H1 (cell line): ENCODE measurements around the gene S1PR3.

ENCODE experiments used
- CEBPB ChIP-seq: IDR thresholded peaks from 2 replicates; pipeline ENCODE4 v1.6.1; 2012; ENCODE audit warnings: low read depth, low read length
- CHD2 ChIP-seq: IDR thresholded peaks from 2 replicates; pipeline ENCODE4 v1.6.1; 2012; ENCODE audit warnings: low read length, improper control_type of control experiment
- EP300 ChIP-seq, 2 experiments: IDR thresholded peaks; 1 replicate in 1 of 2; 2 replicates in 1 of 2; pipeline ENCODE4 v1.6.1; 2011 to 2012; ENCODE audit warnings: low read depth in 2 of 2, low read length in 2 of 2, mild to moderate bottlenecking in 2 of 2, borderline replicate concordance in 1 of 2, inconsistent platforms in 1 of 2, moderate library complexity in 1 of 2
- EZH2 ChIP-seq: fragments of 200-600 bp; sonication (generic); IDR thresholded peaks from 2 replicates; pipeline ENCODE4 v1.7.1; 2012; ENCODE audit warnings: low read depth, mild to moderate bottlenecking, moderate library complexity, low read length, inconsistent platforms; ENCODE audit not compliant: severe bottlenecking
- FOSL1 ChIP-seq: IDR thresholded peaks from 2 replicates; pipeline ENCODE4 v1.6.1; 2011; ENCODE audit warnings: mild to moderate bottlenecking, low read depth, low read length, moderate library complexity; ENCODE audit not compliant: insufficient read depth
- POLR2A ChIP-seq, 2 experiments: IDR thresholded peaks; 1 replicate in 1 of 2; 2 replicates in 1 of 2; pipeline ENCODE4 v1.6.1; 2011; ENCODE audit warnings: low read depth in 2 of 2, low read length in 2 of 2, mild to moderate bottlenecking in 2 of 2; ENCODE audit errors: control extremely low read depth in 1 of 2
- POLR2AphosphoS5 ChIP-seq: IDR thresholded peaks from 2 replicates; pipeline ENCODE4 v1.6.1; 2011; ENCODE audit warnings: low read depth, low read length
- RAD21 ChIP-seq, 2 experiments: IDR thresholded peaks in 1 of 2; conservative IDR thresholded peaks in 1 of 2; 2 replicates each; pipeline ENCODE4 v1.6.1; 2011; ENCODE audit warnings: low read depth in 2 of 2, low read length in 2 of 2, improper control_type of control experiment in 1 of 2, inconsistent platforms in 1 of 2, mild to moderate bottlenecking in 1 of 2, moderate library complexity in 1 of 2
- SIN3A ChIP-seq, 2 experiments: IDR thresholded peaks in 1 of 2; conservative IDR thresholded peaks in 1 of 2; 2 replicates each; pipeline ENCODE4 v1.6.1; 2011 to 2012; ENCODE audit warnings: low read length in 2 of 2, improper control_type of control experiment in 1 of 2, low read depth in 1 of 2, mild to moderate bottlenecking in 1 of 2
- SP1 ChIP-seq: IDR thresholded peaks from 2 replicates; pipeline ENCODE4 v1.6.1; 2011; ENCODE audit warnings: low read depth, low read length
- SP4 ChIP-seq: IDR thresholded peaks from 2 replicates; pipeline ENCODE4 v1.6.1; 2012; ENCODE audit warnings: low read length, inconsistent platforms
- SRF ChIP-seq: IDR thresholded peaks from 2 replicates; pipeline ENCODE4 v1.6.1; 2011; ENCODE audit warnings: mild to moderate bottlenecking, low read depth, low read length, moderate library complexity
- SUZ12 ChIP-seq: fragments of 200-600 bp; sonication (generic); IDR thresholded peaks from 2 replicates; pipeline ENCODE4 v1.6.1; 2012; ENCODE audit warnings: mild to moderate bottlenecking, inconsistent platforms, low read length, moderate library complexity, mixed read lengths
- TF ChIP-seq, protein P1 (sequence below), 3 experiments: IDR thresholded peaks; 1 replicate in 2 of 3; 2 replicates in 1 of 3; pipeline versions ENCODE4 v1.5.1 to v1.6.1; 2011; ENCODE audit warnings: low read length in 3 of 3, mild to moderate bottlenecking in 3 of 3, inconsistent platforms in 2 of 3, low read depth in 1 of 3, moderate library complexity in 1 of 3; ENCODE audit not compliant: insufficient read depth in 1 of 3; ENCODE audit errors: control extremely low read depth in 1 of 3

DNA sequence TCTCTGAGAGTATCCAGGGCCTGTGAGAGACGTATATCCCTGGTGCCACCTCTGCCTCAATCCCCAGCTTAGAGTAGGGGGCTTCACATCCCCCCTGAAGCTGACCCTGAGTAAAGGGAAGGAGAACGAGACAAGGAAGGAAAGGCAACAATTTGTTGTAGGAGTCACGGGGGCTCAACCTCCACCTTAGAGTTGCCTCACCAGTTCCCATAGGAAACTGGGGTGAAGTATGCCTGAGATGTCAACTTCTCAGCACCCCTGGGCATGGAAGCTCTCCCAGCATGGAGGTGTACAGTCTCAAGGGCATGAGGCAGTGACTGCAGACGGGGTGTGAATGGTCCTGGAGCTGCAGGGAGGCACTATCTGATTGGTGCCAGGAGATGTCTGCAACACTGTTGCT lies 53.6 kb downstream of the S1PR3 start:
- TF ChIP-seq POLR2A (IDR thresholded peaks at IDR 0.05; ENCODE audit: control extremely low read depth in 1 of 2, low read depth in 2 of 2, low read length in 2 of 2) (no peak), SIN3A (conservative IDR thresholded peaks at IDR 0.05 in 1 of 2, IDR thresholded peaks at IDR 0.05 in 1 of 2; ENCODE audit: low read depth in 1 of 2, low read length in 2 of 2) (no peak), EP300 (IDR thresholded peaks at IDR 0.05; ENCODE audit: borderline replicate concordance in 1 of 2, low read depth in 2 of 2, low read length in 2 of 2) (no peak), CHD2 (no peak), EZH2 (no peak), FOSL1 (no peak), SRF (no peak), SP4 (no peak), POLR2AphosphoS5 (no peak), RAD21 (IDR thresholded peaks at IDR 0.05 in 1 of 2, conservative IDR thresholded peaks at IDR 0.05 in 1 of 2; ENCODE audit: low read depth in 2 of 2, low read length in 2 of 2) (no peak), CEBPB (no peak), SUZ12 (no peak), SP1 (no peak)
- TF ChIP-seq, protein P1, sequence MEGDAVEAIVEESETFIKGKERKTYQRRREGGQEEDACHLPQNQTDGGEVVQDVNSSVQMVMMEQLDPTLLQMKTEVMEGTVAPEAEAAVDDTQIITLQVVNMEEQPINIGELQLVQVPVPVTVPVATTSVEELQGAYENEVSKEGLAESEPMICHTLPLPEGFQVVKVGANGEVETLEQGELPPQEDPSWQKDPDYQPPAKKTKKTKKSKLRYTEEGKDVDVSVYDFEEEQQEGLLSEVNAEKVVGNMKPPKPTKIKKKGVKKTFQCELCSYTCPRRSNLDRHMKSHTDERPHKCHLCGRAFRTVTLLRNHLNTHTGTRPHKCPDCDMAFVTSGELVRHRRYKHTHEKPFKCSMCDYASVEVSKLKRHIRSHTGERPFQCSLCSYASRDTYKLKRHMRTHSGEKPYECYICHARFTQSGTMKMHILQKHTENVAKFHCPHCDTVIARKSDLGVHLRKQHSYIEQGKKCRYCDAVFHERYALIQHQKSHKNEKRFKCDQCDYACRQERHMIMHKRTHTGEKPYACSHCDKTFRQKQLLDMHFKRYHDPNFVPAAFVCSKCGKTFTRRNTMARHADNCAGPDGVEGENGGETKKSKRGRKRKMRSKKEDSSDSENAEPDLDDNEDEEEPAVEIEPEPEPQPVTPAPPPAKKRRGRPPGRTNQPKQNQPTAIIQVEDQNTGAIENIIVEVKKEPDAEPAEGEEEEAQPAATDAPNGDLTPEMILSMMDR (IDR thresholded peaks at IDR 0.05; ENCODE audit: control extremely low read depth in 1 of 3, insufficient read depth in 1 of 3, low read depth in 1 of 3, low read length in 3 of 3) = no peak
